Peyer's patch (tissue), 4 donors: ENCODE measurements around the gene TCF12. TPM values are rescaled to one million over a fixed set of nuclear protein-coding genes. Genes with fewer than 3 reads are reported as not detected.

Source experiments
- DNase-seq, 3 donors: peaks; one replicate each; pipeline ENCODE4 v3.0.0-alpha.2; 2017 to 2019
- H3K27ac ChIP-seq, 4 donors: fragments of 200-600 bp; sonication (generic); one replicate each; pipeline ENCODE4 v1.5.1; 2016 to 2019
- H3K27me3 ChIP-seq, 2 donors: fragments of 200-600 bp; sonication (generic); one replicate each; pipeline ENCODE4 v1.5.1; 2019
- H3K36me3 ChIP-seq, 3 donors: fragments of 200-600 bp; sonication (generic); one replicate each; pipeline ENCODE4 v1.5.1; 2016 to 2019
- H3K4me1 ChIP-seq, 4 donors: fragments of 200-600 bp; sonication (generic); one replicate each; pipeline ENCODE4 v1.5.1; 2016 to 2019
- H3K4me3 ChIP-seq, 4 donors: fragments of 200-600 bp; sonication (generic); 1 replicate in 3 of 4; 2 replicates in 1 of 4; pipeline ENCODE4 v1.5.1; 2016 to 2019; ENCODE audit warnings: mild to moderate bottlenecking in 1 of 4
- H3K9me3 ChIP-seq, 4 donors: fragments of 200-600 bp; sonication (generic); one replicate each; pipeline ENCODE4 v1.5.1; 2016 to 2019; ENCODE audit warnings: mild to moderate bottlenecking in 1 of 4
- POLR2A ChIP-seq, 2 donors: fragments of 450-650 bp; IDR thresholded peaks; one replicate each; pipeline ENCODE4 v1.5.1; 2017; ENCODE audit warnings: antibody characterized with exemption in 2 of 2, mild to moderate bottlenecking in 2 of 2, moderate library complexity in 2 of 2
- total RNA-seq, 4 donors: library from RNA; depleted of rRNA; stranded (reverse); fragments of >200 nt; gene quantifications; one replicate each; pipeline ENCODE4 v1.1.0, GENCODE V29; 2016
- TF ChIP-seq, protein P1 (sequence below), 6 experiments: fragments of 450-650 bp in 4 of 6; fragments of 200-600 bp in 2 of 6; sonication (generic) in 1 of 6; IDR thresholded peaks; one replicate each; pipeline ENCODE4 v1.5.1; 2017 to 2019; ENCODE audit warnings: antibody characterized with exemption in 6 of 6, mild to moderate bottlenecking in 3 of 6, moderate library complexity in 1 of 6

TCF12 gene
- total RNA-seq, 4 donors from 2014 or later, result 98.4 to 815 (median 215) TPM

DNA sequence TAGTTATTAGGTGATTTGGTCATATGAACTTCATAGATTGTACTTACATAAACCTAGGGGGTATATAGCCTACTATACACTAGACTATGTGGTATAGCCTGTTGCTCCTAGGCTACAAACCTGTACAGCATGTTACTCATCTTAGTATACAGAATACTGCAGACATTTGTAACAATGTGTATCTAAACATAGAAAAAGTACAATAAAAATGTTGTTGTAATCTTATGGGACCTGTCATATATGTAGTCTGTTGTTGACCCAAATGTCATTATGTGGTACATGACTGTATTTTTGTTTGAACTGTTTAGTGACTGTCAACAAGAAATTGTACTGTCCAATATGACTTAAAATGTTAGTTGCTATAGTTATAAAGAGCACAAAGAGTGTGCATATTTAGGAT lies 69.8 kb downstream of the TCF12 start:
- Histone ChIP-seq H3K4me3 (no peak overlapping the region), H3K27me3 (no peaks in the 10 kb centered on the region), H3K9me3 (no peaks in the 10 kb centered on the region), H3K4me1 (peaks cover 0 to 20% (median 0%) of the 10 kb centered on the region in 4 donors), H3K36me3 (peaks cover 0 to 3% (median 0%) of the 10 kb centered on the region in 3 donors), H3K27ac (no peak overlapping the region)
- TF ChIP-seq, protein P1, sequence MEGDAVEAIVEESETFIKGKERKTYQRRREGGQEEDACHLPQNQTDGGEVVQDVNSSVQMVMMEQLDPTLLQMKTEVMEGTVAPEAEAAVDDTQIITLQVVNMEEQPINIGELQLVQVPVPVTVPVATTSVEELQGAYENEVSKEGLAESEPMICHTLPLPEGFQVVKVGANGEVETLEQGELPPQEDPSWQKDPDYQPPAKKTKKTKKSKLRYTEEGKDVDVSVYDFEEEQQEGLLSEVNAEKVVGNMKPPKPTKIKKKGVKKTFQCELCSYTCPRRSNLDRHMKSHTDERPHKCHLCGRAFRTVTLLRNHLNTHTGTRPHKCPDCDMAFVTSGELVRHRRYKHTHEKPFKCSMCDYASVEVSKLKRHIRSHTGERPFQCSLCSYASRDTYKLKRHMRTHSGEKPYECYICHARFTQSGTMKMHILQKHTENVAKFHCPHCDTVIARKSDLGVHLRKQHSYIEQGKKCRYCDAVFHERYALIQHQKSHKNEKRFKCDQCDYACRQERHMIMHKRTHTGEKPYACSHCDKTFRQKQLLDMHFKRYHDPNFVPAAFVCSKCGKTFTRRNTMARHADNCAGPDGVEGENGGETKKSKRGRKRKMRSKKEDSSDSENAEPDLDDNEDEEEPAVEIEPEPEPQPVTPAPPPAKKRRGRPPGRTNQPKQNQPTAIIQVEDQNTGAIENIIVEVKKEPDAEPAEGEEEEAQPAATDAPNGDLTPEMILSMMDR (IDR thresholded peaks at IDR 0.05), result no peak
- no peak for TF ChIP-seq POLR2A (IDR thresholded peaks at IDR 0.05)
- no peak for DNase-seq

DNA sequence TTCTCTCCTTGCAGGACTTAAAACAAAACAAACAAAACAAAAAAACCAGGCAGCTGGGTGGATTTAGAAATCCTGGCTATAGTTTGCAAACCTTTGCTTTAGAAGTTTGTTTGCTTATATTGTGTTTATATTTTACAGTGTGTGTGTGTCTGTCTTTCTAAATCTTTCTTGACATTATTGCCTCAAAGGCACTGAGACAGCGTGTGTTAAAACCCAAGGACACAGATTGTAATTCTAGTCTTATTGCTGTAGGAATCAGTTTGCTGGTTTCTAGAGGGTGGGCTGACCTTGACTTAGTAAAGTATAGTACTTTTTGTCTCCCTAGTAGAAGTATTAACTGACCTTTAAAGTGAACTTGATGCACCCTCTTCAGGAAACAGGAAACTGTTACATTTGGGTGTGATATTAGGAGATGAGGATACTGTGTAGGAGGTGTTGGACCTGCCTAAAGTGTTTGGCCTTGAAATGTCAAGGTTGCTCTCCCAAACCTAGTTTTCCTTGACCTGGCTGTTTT lies 71.0 kb downstream of the TCF12 start:
- peaks cover 0 to 5% (median 0%) of the 10 kb centered on the region in 3 donors for H3K36me3 ChIP-seq
- no peaks in the 10 kb centered on the region for H3K27me3 ChIP-seq
- no peak overlapping the region for H3K4me3 ChIP-seq
- peaks cover 0 to 20% (median 0%) of the 10 kb centered on the region in 4 donors for H3K4me1 ChIP-seq
- no peak for DNase-seq
- H3K27ac ChIP-seq, result no peak overlapping the region
- no peaks in the 10 kb centered on the region for H3K9me3 ChIP-seq
- TF ChIP-seq, protein P1 (IDR thresholded peaks at IDR 0.05), result no peak
- no peak for TF ChIP-seq POLR2A (IDR thresholded peaks at IDR 0.05)

DNA sequence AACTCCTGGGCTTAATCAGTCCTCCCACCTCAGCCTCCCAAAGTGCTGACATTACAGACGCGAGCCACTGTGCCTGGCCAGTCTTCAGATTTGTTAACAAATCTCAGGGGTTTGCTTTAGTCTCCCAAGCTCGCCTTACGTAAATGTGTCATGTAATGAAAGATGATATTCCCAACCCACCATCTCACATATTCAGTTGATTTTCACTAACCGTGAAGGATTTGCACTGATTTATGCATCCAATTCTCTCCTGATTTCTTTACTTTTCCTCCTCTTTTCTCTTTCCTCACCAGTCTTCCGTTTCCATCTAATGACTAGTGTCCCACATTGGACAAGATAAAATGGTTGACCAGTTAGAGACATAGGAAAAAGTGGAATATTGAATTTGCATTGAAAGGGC lies 72.6 kb downstream of the TCF12 start:
- no peak for TF ChIP-seq POLR2A (IDR thresholded peaks at IDR 0.05)
- TF ChIP-seq, protein P1 (IDR thresholded peaks at IDR 0.05), result no peak
- H3K36me3 ChIP-seq, result peaks cover 0 to 5% (median 0%) of the 10 kb centered on the region in 3 donors
- H3K4me1 ChIP-seq, result peaks cover 0 to 20% (median 0%) of the 10 kb centered on the region in 4 donors
- no peak overlapping the region for H3K27ac ChIP-seq
- no peak overlapping the region for H3K4me3 ChIP-seq
- no peaks in the 10 kb centered on the region for H3K9me3 ChIP-seq
- no peak for DNase-seq
- no peaks in the 10 kb centered on the region for H3K27me3 ChIP-seq

- Histone ChIP-seq H3K36me3 (peaks cover 0 to 5% (median 0%) of the 10 kb centered on the region in 3 donors), H3K9me3 (no peaks in the 10 kb centered on the region), H3K27me3 (no peaks in the 10 kb centered on the region), H3K4me1 (peaks cover 0 to 20% (median 0%) of the 10 kb centered on the region in 4 donors), H3K27ac (no peak overlapping the region), H3K4me3 (no peak overlapping the region)
- no peak for TF ChIP-seq POLR2A (IDR thresholded peaks at IDR 0.05)
- TF ChIP-seq, protein P1 (IDR thresholded peaks at IDR 0.05), result no peak
- DNase-seq, result no peak
These were observed 74.3 kb downstream of the TCF12 start for GRCh38 chr15:56992725-56993124.

- H3K27me3 ChIP-seq, result no peaks in the 10 kb centered on the region
- no peak overlapping the region for H3K27ac ChIP-seq
- H3K36me3 ChIP-seq, result peaks cover 0 to 5% (median 0%) of the 10 kb centered on the region in 3 donors
- no peak for DNase-seq
- no peaks in the 10 kb centered on the region for H3K9me3 ChIP-seq
- H3K4me3 ChIP-seq, result no peak overlapping the region
- TF ChIP-seq, protein P1 (IDR thresholded peaks at IDR 0.05), result no peak
- TF ChIP-seq POLR2A (IDR thresholded peaks at IDR 0.05), result no peak
- H3K4me1 ChIP-seq, result peaks cover 0 to 7% (median 0%) of the 10 kb centered on the region in 4 donors
These were observed 75.8 kb downstream of the TCF12 start for GRCh38 chr15:56994280-56994679.
